ENCODE data around the gene CAPN14. TPM values are rescaled to one million over a fixed set of nuclear protein-coding genes. Genes with fewer than 3 reads are reported as not detected.

The CAPN14 gene
- total and polyA plus RNA-seq, 7 donors = 0.16 to 0.27 (median 0.24) TPM; not detected in 3

- Histone ChIP-seq H3K27me3 (peaks cover 11 to 49% (median 37%) of the 10 kb centered on the region in 3 donors), H3K36me3 (no peaks in the 10 kb centered on the region), H3K27ac (peak within 1 kb of the TSS in 1 of 4 donors; percentile 25), H3K4me1 (peaks cover 0 to 24% (median 20%) of the 10 kb centered on the region in 4 donors), H3K9me3 (no peaks in the 10 kb centered on the region), H3K4me3 (peak within 1 kb of the TSS; percentile 30 to 58 (median 50))
- DNase-seq = peak; percentile 70
- intact Hi-C loops (cut with DNase I) = no loop called here
- TF ChIP-seq, protein P1, sequence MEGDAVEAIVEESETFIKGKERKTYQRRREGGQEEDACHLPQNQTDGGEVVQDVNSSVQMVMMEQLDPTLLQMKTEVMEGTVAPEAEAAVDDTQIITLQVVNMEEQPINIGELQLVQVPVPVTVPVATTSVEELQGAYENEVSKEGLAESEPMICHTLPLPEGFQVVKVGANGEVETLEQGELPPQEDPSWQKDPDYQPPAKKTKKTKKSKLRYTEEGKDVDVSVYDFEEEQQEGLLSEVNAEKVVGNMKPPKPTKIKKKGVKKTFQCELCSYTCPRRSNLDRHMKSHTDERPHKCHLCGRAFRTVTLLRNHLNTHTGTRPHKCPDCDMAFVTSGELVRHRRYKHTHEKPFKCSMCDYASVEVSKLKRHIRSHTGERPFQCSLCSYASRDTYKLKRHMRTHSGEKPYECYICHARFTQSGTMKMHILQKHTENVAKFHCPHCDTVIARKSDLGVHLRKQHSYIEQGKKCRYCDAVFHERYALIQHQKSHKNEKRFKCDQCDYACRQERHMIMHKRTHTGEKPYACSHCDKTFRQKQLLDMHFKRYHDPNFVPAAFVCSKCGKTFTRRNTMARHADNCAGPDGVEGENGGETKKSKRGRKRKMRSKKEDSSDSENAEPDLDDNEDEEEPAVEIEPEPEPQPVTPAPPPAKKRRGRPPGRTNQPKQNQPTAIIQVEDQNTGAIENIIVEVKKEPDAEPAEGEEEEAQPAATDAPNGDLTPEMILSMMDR (IDR thresholded peaks at IDR 0.05) = peak in 2 of 4 experiments; percentile 28 to 30
- no peak for TF ChIP-seq POLR2AphosphoS5 (IDR thresholded peaks at IDR 0.05)
- WGBS, 2 donors = 1 to 2% methylated on average over 95 of the region's 95 CpGs
Observed at GRCh38 chr2:31138037-31138962, 79.0 kb downstream of the CAPN14 start, which contains the start of gene GALNT14. Gene GALNT14, minus strand, starts transcription at chr2:31138440. Its CDS starts 354 bp downstream, at chr2:31138086.

GRCh38 chr2:31137211-31138036, 79.9 kb downstream of the CAPN14 start:
- Histone ChIP-seq H3K27me3 (peaks cover 11 to 57% (median 37%) of the 10 kb centered on the region in 3 donors), H3K36me3 (no peaks in the 10 kb centered on the region), H3K27ac (peak overlapping the region in 1 of 4 donors; percentile 25), H3K4me1 (peaks cover 0 to 24% (median 20%) of the 10 kb centered on the region in 4 donors), H3K4me3 (peak overlapping the region; percentile 30 to 58 (median 50)), H3K9me3 (no peaks in the 10 kb centered on the region)
- TF ChIP-seq EP300 (IDR thresholded peaks at IDR 0.05) = no peak
- 1 to 2% methylated on average over 72 of the region's 72 CpGs for WGBS, 2 donors
- intact Hi-C loops (cut with DNase I) = no loop called here
- DNase-seq = no peak

DNA sequence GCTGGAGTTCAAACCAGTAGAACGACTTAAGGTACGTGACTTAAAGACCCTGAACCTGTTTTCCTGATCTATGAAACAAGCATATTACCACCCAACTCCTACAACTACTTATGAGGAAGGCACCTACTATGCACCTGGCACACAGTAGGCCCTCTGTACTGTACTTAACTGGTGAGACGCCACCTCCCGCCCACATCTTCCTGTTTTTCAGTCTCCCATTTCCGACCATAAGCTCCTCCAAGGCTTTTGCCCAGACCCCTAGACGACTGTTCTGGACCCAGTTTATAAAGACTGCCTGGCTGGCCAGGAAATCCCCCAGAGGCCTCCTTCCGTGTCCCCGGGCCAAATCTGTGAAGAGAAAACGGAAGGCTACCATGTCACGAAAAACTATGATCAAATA, 80.6 kb downstream of the CAPN14 start:
- TF ChIP-seq POLR2AphosphoS5 (IDR thresholded peaks at IDR 0.05) (no peak), EP300 (IDR thresholded peaks at IDR 0.05) (no peak), POLR2A (IDR thresholded peaks at IDR 0.05) (no peak)
- TF ChIP-seq, protein P1 (IDR thresholded peaks at IDR 0.05) = no peak
- intact Hi-C loops (cut with DNase I) = no loop called here
- DNase-seq = no peak
- no peak overlapping the region for H3K27ac ChIP-seq
- H3K4me1 ChIP-seq = peaks cover 0 to 24% (median 20%) of the 10 kb centered on the region in 4 donors
- H3K4me3 ChIP-seq = peak overlapping the region in 1 of 4 donors; percentile 58
- peaks cover 11 to 62% (median 37%) of the 10 kb centered on the region in 3 donors for H3K27me3 ChIP-seq
- 36 to 40% methylated on average over 10 of the region's 10 CpGs for WGBS, 2 donors
- no peaks in the 10 kb centered on the region for H3K36me3 ChIP-seq
- H3K9me3 ChIP-seq = no peaks in the 10 kb centered on the region

DNA sequence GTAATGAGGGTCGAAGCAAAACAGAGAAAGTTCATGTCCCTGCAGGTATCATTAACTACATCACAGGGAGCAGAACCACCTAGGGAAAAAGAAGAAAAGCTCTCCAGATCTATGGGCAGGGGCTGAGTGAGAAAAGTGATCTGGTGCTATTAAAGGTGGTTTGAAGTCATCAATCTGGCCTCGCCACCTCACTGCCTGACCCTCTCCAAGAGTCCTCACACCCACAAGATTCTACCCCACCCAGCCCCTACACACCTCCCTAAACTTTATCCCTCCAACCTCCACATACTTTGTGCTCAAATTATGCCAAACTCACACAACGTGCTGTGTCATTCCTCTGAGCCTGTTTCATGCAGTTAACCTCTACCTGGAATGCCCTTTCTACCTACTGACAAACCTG, 81.3 kb downstream of the CAPN14 start:
- H3K27me3 ChIP-seq = peaks cover 11 to 62% (median 37%) of the 10 kb centered on the region in 3 donors

More for the DNA sequence above, 81.3 kb downstream of the CAPN14 start:
- DNase-seq = no peak
- WGBS, 2 donors = 55 to 79% methylated on average over 3 of the region's 3 CpGs
- H3K36me3 ChIP-seq = no peaks in the 10 kb centered on the region
- intact Hi-C loops (cut with DNase I) = no loop called here
- H3K27ac ChIP-seq = no peak overlapping the region
- H3K4me1 ChIP-seq = peaks cover 0 to 24% (median 20%) of the 10 kb centered on the region in 4 donors
- H3K9me3 ChIP-seq = no peaks in the 10 kb centered on the region
- H3K4me3 ChIP-seq = no peak overlapping the region
- TF ChIP-seq, protein P1 (IDR thresholded peaks at IDR 0.05) = no peak
- no peak for TF ChIP-seq POLR2AphosphoS5 (IDR thresholded peaks at IDR 0.05)
- no peak for TF ChIP-seq EP300 (IDR thresholded peaks at IDR 0.05)
- TF ChIP-seq POLR2A (IDR thresholded peaks at IDR 0.05) = no peak

Data from sigmoid colon (tissue), 7 donors.